GM19452 (cell line): ENCODE data around the gene RPS27.
"Not testable (repeated sequence)": the region's sequence is repeated elsewhere in the genome, so short reads cannot be mapped to it uniquely, and the experiment has no call there.

ENCODE experiments used
- ATAC-seq: cut with Tn5 transposase; IDR thresholded peaks from one replicate; pipeline ENCODE4 v1.9.1; 2021; ENCODE audit not compliant: unreplicated experiment

RPS27 gene

DNA sequence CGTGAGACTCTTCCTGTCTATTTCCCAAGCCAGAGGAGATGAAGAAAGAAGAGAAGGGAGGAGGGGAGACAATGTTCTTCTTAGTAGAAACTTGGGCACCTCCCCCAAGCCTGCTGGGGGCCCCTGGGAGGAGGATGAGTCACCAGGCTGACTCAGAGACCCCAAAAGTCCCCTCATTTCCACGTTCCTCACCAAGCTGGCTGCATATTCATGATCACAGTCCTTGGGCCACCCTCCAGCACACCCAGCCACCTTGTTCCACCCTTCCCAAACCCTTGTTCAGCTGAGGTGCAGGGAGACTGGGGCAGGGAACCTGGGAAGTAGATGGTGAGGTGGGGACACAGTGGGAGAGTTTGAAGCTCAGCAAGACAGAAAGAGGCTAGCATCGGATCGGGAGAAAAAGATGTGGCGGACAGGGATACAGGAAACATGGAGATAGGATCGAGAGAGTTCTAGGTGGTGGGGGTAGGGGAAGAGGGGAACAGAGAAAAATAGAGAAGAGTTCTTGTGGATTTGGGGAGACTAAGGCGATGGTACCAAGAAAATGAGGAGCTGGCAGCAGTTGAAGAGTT lies 5.1 kb upstream of the RPS27 start:
- ATAC-seq = no peak

DNA sequence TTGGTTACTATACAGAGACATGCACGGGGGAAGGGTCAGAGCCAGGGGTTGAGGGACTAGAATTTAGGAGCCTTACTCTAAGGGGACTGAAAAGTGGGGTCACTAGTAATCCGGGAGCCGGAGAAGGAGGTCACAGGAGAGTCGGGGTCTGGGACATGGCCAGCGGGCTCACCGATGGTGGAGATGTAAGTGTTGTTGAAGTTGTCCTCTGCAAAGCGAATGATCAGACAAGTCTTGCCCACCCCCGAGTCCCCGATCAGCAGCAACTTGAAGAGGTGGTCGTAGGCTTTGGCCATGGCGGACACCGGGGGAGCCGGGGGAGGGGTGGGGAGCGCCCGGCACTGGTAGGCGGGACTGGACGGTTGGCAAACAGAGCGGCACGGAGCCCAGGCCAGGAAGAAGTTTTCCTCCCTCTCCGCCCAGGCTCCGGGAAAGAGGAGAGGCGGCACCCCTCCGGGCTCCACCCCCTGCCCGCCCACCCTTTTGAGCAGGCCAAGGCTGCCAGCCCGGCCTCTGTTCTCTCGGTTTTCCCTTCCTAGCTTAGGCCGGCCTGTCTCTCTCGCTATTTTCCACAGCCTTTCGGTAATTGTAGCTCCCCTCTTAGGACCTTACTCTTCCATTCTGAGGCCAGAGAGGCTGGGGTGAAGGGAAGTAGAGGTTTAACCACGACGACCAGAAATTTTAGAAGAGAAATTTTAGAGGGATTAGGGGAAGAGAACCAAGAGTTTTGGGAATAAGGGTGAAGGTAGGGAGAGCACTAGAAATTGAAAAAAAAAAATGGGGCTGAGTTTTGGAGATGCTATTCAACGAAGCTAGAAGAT lies 4.4 kb upstream of the RPS27 start, which contains the start of gene RAB13:
Gene RAB13 (minus strand): TSS at position 399 of the 821 bp plus-strand sequence. CDS start 103 bp downstream, at position 296.
- ATAC-seq = no peak

DNA sequence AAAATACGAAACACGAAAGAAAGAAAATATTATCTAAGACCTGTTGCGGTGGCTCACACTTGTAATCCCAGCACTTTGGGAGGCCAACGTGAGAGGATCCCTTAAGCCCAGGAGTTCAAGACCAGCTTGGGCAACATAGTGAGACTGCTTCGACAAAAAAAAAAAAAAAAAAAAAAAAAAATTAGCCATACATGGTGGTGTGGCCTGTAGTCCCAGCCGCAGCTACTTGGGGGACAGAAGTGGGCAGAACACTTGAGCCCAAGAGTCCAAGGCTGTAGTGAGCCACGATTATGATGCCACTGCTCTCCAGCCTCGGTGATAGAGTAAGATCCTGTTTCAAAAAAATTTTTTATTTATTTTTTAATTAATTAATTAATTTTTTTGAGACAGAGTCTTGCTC lies 2.9 kb upstream of the RPS27 start:
- no peak for ATAC-seq

DNA sequence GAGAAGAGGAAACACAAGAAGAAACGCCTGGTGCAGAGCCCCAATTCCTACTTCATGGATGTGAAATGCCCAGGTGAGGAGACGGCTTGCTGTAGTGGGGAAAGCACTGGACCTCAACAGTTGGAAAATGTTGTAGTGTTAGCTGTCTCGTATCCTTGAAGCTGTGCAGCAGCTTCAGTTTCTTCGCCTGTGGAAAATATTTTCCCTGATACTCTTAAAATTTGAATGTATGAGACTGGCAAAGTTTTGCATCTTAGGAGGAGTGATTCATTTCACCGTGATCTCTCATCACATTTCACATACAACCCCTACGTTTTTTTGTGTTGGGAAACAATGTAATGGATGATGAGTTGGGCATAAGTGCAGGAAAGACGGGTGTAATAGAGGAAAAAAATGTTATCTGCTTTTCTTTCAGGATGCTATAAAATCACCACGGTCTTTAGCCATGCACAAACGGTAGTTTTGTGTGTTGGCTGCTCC lies 629 bp downstream of the RPS27 start:
- no peak for ATAC-seq

DNA sequence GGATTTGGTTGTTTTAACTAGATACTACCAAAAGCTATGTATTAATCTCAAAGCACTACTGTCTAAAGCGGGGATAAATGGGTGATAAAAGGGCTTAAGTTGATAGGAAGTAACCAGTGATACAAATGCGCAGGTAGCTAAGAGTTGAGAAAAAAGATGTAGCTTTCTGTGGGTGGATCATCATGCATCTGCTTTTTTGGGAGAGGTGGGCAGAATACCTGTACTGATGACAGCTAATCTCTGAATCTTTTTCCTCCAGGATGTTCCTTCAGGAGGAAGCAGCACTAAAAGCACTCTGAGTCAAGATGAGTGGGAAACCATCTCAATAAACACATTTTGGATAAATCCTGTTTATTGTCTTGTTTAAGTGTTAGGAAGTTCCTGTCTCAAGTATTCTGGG lies 1.2 kb downstream of the RPS27 start:
- ATAC-seq = no peak

DNA sequence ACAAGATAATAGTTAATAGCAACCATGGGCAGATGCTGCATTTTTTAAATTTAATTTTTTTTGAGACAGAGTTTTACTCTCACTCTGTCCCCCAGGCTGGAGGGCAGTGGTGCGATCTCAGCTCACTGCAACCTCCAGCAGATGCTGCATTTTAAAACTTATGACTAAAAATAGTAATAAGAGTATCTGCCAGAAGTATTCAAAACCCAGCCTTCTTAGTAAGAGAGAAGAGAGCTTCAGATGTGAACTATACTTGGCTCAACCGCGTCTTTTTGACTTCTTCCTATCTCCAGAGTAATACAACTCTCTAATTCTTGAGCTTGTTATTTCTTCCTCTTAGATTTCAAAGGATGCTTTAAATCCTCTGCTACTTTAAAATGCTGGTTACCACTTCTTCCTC lies 4.6 kb downstream of the RPS27 start:
- no peak for ATAC-seq

DNA sequence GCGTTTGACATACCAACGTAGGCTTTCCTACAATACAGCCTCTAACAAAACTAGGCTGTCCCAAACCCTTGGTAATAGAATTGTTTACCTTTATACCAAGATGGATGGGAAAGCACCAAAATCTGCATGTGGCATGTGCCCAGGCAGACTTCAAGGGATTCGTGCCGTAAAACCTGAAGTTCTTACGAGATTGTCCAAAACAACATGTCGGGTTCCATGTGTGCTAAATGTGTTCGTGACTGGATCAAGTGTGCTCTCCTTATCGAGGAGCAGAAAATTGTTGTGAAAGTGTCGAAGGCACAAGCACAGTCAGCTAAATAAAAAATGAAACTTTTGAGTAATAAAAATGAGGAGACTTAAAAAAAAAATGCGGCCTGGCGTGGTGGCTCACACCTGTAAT lies 5.1 kb downstream of the RPS27 start:
- ATAC-seq = no peak

DNA sequence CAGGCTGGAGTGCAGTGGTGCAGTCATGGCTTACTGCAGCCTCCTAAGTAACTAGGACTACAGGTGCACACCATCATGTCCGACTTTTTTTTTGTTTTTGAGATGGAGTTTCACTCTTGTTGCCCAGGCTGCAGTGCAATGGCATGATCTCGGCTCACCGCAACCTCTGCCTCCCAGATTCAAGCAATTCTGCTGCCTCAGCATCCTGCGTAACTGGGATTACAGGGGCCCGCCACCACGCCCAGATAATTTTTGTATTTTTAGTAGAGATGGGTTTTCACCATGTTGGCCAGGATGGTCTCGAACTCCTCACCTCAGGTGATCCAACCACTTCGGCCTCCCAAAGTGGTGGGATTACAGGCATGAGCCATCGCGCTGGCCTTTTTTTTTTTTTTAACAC lies 6.3 kb downstream of the RPS27 start:
- ATAC-seq = not testable (repeated sequence)

DNA sequence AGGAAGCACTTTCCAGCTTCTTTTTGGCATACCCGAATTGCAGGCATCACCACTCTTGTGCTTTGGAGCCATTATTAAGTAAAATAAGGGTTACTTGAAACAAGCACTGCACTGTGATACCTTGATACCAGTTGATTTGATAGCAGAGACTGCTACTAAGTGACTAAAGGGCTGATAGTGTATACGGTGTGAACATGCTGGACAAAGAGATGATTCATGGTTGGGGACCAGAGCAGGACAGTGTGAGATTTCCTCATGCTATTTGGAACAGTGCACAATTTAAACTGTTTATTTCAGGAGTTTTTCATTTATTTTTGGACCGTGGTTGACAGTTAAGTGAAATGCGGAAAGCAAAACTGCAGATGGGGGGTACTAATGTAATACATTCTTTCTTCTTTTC lies 9.9 kb downstream of the RPS27 start:
- no peak for ATAC-seq

DNA sequence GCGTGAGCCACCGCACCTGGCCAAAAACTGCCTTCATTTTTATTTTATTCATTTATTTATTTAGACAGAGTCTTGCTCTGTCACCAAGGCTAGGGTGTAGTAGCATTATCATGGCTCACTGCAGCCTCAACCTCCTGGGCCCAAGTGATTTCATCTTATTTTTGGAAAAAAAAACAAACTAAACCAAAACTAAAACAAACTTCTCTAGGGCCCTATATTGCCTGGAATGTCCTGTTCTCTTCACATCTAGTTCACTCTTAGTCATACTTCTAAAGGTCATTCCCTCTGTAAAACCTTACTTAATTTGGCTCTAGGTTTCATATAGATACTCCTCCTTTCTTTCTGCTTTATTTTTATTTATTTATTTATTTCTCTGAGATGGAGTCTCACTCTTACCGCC lies 15.6 kb downstream of the RPS27 start:
- no peak for ATAC-seq

DNA sequence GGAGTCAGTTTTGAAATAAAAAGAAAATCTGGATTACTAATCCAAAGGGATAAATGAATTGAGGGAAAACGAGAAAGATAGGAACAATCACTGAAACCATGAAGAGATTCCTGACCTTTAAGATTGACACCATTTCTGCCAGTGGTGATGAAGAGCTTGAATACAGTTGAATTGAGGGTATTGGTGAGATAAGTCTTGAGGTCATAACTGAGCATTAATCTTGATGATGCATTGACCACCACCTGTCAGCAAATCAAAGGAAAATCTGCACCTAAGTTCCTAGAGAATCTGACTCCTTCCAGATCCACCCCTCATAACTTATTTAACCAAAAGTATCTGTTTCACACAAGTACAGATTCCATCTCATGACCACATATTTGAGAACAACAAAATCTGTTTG lies 21.6 kb downstream of the RPS27 start:
- ATAC-seq = no peak

DNA sequence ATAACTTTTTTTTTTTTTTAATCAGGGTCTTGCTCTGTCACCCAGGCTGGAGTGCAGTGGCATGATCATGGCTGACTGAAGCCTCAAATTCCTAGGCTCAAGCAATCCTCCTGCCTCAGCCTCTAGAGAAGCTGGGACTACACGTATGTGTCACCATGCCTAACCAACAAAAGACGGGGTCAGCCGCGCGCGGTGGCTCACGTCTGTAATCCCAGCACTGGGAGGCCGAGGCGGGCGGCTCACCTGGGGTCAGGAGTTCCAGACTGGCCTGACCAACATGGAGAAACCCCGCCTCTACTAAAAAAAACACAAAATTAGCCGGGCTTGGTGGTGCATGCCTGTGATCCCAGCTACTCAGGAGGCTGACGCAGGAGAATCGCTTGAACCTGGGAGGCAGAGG lies 22.0 kb downstream of the RPS27 start:
- not testable (repeated sequence) for ATAC-seq

DNA sequence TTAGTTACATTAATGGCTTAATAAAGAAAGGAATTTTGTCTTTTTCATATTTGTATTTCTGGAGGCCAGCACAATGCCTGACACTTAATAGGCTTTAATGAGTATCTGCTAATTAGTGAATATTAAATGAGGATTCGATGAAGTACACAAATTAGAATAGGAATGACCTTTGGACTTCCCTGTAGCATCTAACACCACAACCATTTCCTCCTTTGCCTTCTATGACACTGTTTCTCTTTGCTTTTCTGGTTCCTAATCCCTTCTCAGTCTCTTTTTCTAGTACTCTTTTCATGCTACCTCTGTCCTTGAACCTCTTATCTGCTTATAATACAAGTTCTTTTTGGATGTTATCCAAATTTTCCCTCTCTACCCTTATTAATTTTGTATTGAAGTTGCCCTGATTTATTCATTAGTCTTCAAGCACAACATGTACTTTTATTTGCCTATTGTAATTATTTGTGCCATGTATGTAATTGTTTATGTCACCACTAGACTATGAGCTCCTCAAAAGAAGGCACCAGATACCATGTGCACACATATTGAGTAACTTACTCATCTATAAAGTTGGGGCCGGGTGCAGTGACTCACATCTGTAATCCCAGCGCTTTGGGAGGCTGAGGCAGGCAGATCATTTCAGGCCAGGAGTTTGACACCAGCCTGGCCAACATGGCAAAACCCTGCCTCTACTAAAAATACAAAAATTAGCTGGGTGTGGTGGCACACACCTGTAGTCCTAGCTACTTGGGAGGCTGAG lies 23.8 kb downstream of the RPS27 start:
- no peak for ATAC-seq

DNA sequence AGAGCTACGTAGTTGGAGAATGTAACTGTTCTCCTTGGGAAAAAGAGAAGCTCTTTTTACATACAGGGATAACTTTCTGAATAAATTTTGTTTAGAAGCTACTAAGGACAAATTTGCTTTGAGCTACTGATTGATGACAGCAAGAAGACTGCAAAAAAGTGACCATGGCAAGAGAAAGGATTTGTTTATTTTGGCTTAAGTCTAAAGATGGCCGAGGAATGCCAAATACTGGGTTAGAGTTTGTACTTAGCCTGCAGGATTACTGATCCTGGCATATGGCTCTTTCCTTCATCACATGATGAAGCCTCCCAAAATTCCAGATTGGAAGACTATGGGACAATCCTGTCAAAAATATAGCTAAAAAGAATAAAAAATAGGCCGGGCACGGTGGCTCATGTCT lies 28.7 kb downstream of the RPS27 start:
- no peak for ATAC-seq

DNA sequence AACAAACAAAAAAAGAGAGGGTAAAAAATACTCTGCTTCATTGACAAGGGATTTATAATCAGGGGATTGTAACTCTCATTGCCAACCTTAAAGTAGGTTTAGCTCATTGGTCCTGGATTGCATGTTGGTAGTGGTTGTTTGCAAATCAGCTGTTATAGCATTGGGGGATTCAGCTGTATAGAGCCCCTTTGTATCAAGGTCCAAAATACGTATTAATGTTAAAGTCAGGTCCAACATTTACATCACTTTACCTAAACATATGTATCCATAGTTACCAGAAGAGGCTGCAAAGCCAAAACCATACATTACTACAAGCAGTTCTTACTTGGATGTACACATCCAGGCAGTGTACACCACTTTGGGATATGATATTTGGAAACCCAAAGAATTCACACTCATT lies 29.4 kb downstream of the RPS27 start:
- no peak for ATAC-seq

DNA sequence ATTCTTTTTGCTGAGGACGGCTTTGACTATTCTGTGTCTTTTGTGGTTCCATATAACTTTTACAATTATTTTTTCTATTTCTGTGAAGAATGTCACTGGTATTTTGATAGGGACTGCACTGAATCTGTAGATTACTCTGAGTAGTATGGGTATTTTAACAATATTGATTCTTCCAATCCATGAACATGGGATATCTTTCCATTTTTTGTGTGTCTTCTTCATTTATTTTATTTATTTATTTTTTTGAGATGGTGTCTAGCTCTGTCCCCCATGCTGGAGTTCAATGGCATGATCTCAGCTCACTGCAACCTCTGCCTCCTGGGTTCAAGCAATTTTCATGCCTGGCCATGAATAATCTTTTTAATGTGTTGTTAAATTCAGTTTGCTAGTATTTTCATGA lies 43.1 kb downstream of the RPS27 start:
- not testable (repeated sequence) for ATAC-seq
